ENCODE measurements around the gene MLC1.
A peak's percentile ranks its signal among the peaks of the same experiment; 100 is the strongest.

The MLC1 gene

GRCh38 chr22:50015451-50016307 is 69.5 kb downstream of the MLC1 start:
- DNase-seq: no peak

GRCh38 chr22:50014655-50015401 is 70.4 kb downstream of the MLC1 start:
- peak; percentile 21 for DNase-seq

- no peak for DNase-seq
Observed at GRCh38 chr22:50014053-50014501, 71.1 kb downstream of the MLC1 start.

GRCh38 chr22:50012211-50013181 is 72.7 kb downstream of the MLC1 start, which contains the start of gene IL17REL:
Gene IL17REL (minus strand): TSS chr22:50012765. CDS start chr22:50012646, 119 bp downstream.
- peak; percentile 29 for DNase-seq

- DNase-seq: no peak
Observed at GRCh38 chr22:50011447-50012210, 73.6 kb downstream of the MLC1 start.

GRCh38 chr22:50010676-50011446 is 74.4 kb downstream of the MLC1 start:
- no peak for DNase-seq

- no peak for DNase-seq
Observed at GRCh38 chr22:50009765-50010675, 75.2 kb downstream of the MLC1 start.

All from right kidney (tissue), 1 donor.